ENCODE results near the gene PIGQ. TPM values are rescaled to one million over a fixed set of nuclear protein-coding genes. Genes with fewer than 3 reads are reported as not detected.

PIGQ gene
- total RNA-seq, 2 donors from 2014 or later = 25.6 to 32.4 TPM

- ATAC-seq = no peak
- H3K36me3 Mint-ChIP-seq (ENCODE audit: low read depth) = no peaks in the 10 kb centered on the region
Measured at GRCh38 chr16:561957-562938, 7.5 kb upstream of the PIGQ start.

GRCh38 chr16:563072-563644, 6.6 kb upstream of the PIGQ start:
- no peak for ATAC-seq
- H3K27ac Mint-ChIP-seq = no peak overlapping the region
- no peaks in the 10 kb centered on the region for H3K36me3 Mint-ChIP-seq (ENCODE audit: low read depth)
- no peak for DNase-seq
- H3K4me3 Mint-ChIP-seq = no peak overlapping the region
- H3K4me1 Mint-ChIP-seq = peaks cover 9% of the 10 kb centered on the region
- H3K9me3 ChIP-seq (ENCODE audit: control insufficient read depth, low read length, poor library complexity, severe bottlenecking) = no peaks in the 10 kb centered on the region
- H3K27me3 Mint-ChIP-seq = no peaks in the 10 kb centered on the region

More at GRCh38 chr16:561957-562938, 7.5 kb upstream of the PIGQ start:
- DNase-seq = no peak
- H3K4me3 Mint-ChIP-seq = no peak overlapping the region
- H3K4me1 Mint-ChIP-seq = peaks cover 9% of the 10 kb centered on the region
- H3K27ac Mint-ChIP-seq = no peak overlapping the region
- H3K9me3 ChIP-seq (ENCODE audit: control insufficient read depth, low read length, poor library complexity, severe bottlenecking) = no peaks in the 10 kb centered on the region
- no peaks in the 10 kb centered on the region for H3K27me3 Mint-ChIP-seq

- no peak overlapping the region for H3K4me3 Mint-ChIP-seq
- no peaks in the 10 kb centered on the region for H3K27me3 Mint-ChIP-seq
Measured at GRCh38 chr16:564690-565418, 4.9 kb upstream of the PIGQ start.

GRCh38 chr16:565419-566330, 4.1 kb upstream of the PIGQ start:
- Mint-ChIP-seq H3K27ac (no peak overlapping the region), H3K27me3 (no peaks in the 10 kb centered on the region), H3K4me1 (peaks cover 14% of the 10 kb centered on the region), H3K36me3 (ENCODE audit: low read depth) (no peaks in the 10 kb centered on the region), H3K4me3 (no peak overlapping the region)
- ATAC-seq = no peak
- H3K9me3 ChIP-seq (ENCODE audit: control insufficient read depth, low read length, poor library complexity, severe bottlenecking) = no peaks in the 10 kb centered on the region
- no peak for DNase-seq

More at GRCh38 chr16:564690-565418, 4.9 kb upstream of the PIGQ start:
- no peak overlapping the region for H3K27ac Mint-ChIP-seq
- DNase-seq (no peak), ATAC-seq (no peak)
- no peaks in the 10 kb centered on the region for H3K36me3 Mint-ChIP-seq (ENCODE audit: low read depth)
- no peaks in the 10 kb centered on the region for H3K9me3 ChIP-seq (ENCODE audit: control insufficient read depth, low read length, poor library complexity, severe bottlenecking)
- H3K4me1 Mint-ChIP-seq = peaks cover 12% of the 10 kb centered on the region

GRCh38 chr16:566475-567372, 3.0 kb upstream of the PIGQ start, which contains the start of gene NHLRC4:
NHLRC4 (plus strand) TSS chr16:567005; CDS start chr16:568048, 1,043 bp downstream.
- Mint-ChIP-seq H3K36me3 (ENCODE audit: low read depth) (no peaks in the 10 kb centered on the region), H3K27ac (peak within 1 kb of the TSS; percentile 73), H3K4me3 (peak within 1 kb of the TSS; percentile 78), H3K4me1 (peaks cover 24% of the 10 kb centered on the region), H3K27me3 (no peaks in the 10 kb centered on the region)
- ATAC-seq (peak; percentile 47), DNase-seq (peak in 2 of 3 donors; percentile 25 to 27)
- no peaks in the 10 kb centered on the region for H3K9me3 ChIP-seq (ENCODE audit: control insufficient read depth, low read length, poor library complexity, severe bottlenecking)

GRCh38 chr16:567373-568256, 2.2 kb upstream of the PIGQ start:
- ATAC-seq (no peak), DNase-seq (no peak)
- H3K36me3 Mint-ChIP-seq (ENCODE audit: low read depth) = no peaks in the 10 kb centered on the region

GRCh38 chr16:568401-569258, 1.1 kb upstream of the PIGQ start:
- DNase-seq (no peak), ATAC-seq (no peak)
- Mint-ChIP-seq H3K4me3 (peak overlapping the region; percentile 92), H3K4me1 (peaks cover 27% of the 10 kb centered on the region), H3K27me3 (no peaks in the 10 kb centered on the region), H3K27ac (peak overlapping the region; percentile 90), H3K36me3 (ENCODE audit: low read depth) (no peaks in the 10 kb centered on the region)
- no peaks in the 10 kb centered on the region for H3K9me3 ChIP-seq (ENCODE audit: control insufficient read depth, low read length, poor library complexity, severe bottlenecking)

More at GRCh38 chr16:567373-568256, 2.2 kb upstream of the PIGQ start:
- H3K9me3 ChIP-seq (ENCODE audit: control insufficient read depth, low read length, poor library complexity, severe bottlenecking) = no peaks in the 10 kb centered on the region
- Mint-ChIP-seq H3K4me3 (peak overlapping the region; percentile 78), H3K27me3 (no peaks in the 10 kb centered on the region), H3K27ac (peak overlapping the region; percentile 73), H3K4me1 (peaks cover 27% of the 10 kb centered on the region)

GRCh38 chr16:572865-573650, 3.3 kb downstream of the PIGQ start:
- Mint-ChIP-seq H3K27ac (peak overlapping the region; percentile 9), H3K4me1 (peaks cover 22% of the 10 kb centered on the region), H3K4me3 (no peak overlapping the region), H3K27me3 (no peaks in the 10 kb centered on the region), H3K36me3 (ENCODE audit: low read depth) (no peaks in the 10 kb centered on the region)
- no peaks in the 10 kb centered on the region for H3K9me3 ChIP-seq (ENCODE audit: control insufficient read depth, low read length, poor library complexity, severe bottlenecking)
- no peak for ATAC-seq
- no peak for DNase-seq

GRCh38 chr16:574021-574760, 4.4 kb downstream of the PIGQ start:
- no peak overlapping the region for H3K27ac Mint-ChIP-seq

More at GRCh38 chr16:574021-574760, 4.4 kb downstream of the PIGQ start:
- Mint-ChIP-seq H3K4me1 (peaks cover 21% of the 10 kb centered on the region), H3K36me3 (ENCODE audit: low read depth) (no peaks in the 10 kb centered on the region), H3K27me3 (no peaks in the 10 kb centered on the region), H3K4me3 (no peak overlapping the region)
- no peak for ATAC-seq
- DNase-seq = no peak
- H3K9me3 ChIP-seq (ENCODE audit: control insufficient read depth, low read length, poor library complexity, severe bottlenecking) = no peaks in the 10 kb centered on the region

All from T-helper 17 cell (primary cell).